ENCODE results near the gene XPA.

The XPA gene

GRCh38 chr9:97647996-97648395 lies 49.1 kb downstream of the XPA start:
- no peak overlapping the region for H3K4me3 Mint-ChIP-seq
- ATAC-seq (no peak), DNase-seq (no peak)
- H3K27ac Mint-ChIP-seq: no peak overlapping the region
- H3K27me3 Mint-ChIP-seq: no peaks in the 10 kb centered on the region
- no peaks in the 10 kb centered on the region for H3K4me1 Mint-ChIP-seq
- no peaks in the 10 kb centered on the region for H3K9me3 Mint-ChIP-seq
- H3K36me3 Mint-ChIP-seq (ENCODE audit: low read depth): peaks cover 56% of the 10 kb centered on the region

- Mint-ChIP-seq H3K9me3 (no peaks in the 10 kb centered on the region), H3K4me3 (no peak overlapping the region), H3K27me3 (no peaks in the 10 kb centered on the region), H3K27ac (no peak overlapping the region), H3K36me3 (ENCODE audit: low read depth) (peaks cover 62% of the 10 kb centered on the region), H3K4me1 (no peaks in the 10 kb centered on the region)
- DNase-seq (no peak), ATAC-seq (no peak)
These were observed 51.4 kb downstream of the XPA start for GRCh38 chr9:97645720-97646119.

- Mint-ChIP-seq H3K4me1 (peaks cover 35% of the 10 kb centered on the region), H3K36me3 (ENCODE audit: low read depth) (peaks cover 51% of the 10 kb centered on the region), H3K27me3 (no peaks in the 10 kb centered on the region), H3K4me3 (no peak overlapping the region), H3K9me3 (no peaks in the 10 kb centered on the region), H3K27ac (no peak overlapping the region)
- ATAC-seq: no peak
- DNase-seq: no peak
These were observed 56.8 kb downstream of the XPA start for GRCh38 chr9:97640325-97640724.

GRCh38 chr9:97638666-97639065 lies 58.5 kb downstream of the XPA start:
- DNase-seq: no peak
- ATAC-seq: no peak
- H3K9me3 Mint-ChIP-seq: no peaks in the 10 kb centered on the region
- peaks cover 52% of the 10 kb centered on the region for H3K36me3 Mint-ChIP-seq (ENCODE audit: low read depth)
- peaks cover 47% of the 10 kb centered on the region for H3K4me1 Mint-ChIP-seq
- H3K27me3 Mint-ChIP-seq: no peaks in the 10 kb centered on the region
- H3K4me3 Mint-ChIP-seq: no peak overlapping the region
- H3K27ac Mint-ChIP-seq: no peak overlapping the region

GRCh38 chr9:97636903-97637302 lies 60.2 kb downstream of the XPA start:
- Mint-ChIP-seq H3K4me1 (peaks cover 54% of the 10 kb centered on the region), H3K9me3 (no peaks in the 10 kb centered on the region), H3K4me3 (peak overlapping the region; percentile 22), H3K27ac (no peak overlapping the region), H3K36me3 (ENCODE audit: low read depth) (peaks cover 42% of the 10 kb centered on the region), H3K27me3 (no peaks in the 10 kb centered on the region)
- no peak for ATAC-seq
- no peak for DNase-seq

- no peak for ATAC-seq
- H3K27me3 Mint-ChIP-seq: no peaks in the 10 kb centered on the region
- H3K4me1 Mint-ChIP-seq: peaks cover 62% of the 10 kb centered on the region
- no peaks in the 10 kb centered on the region for H3K9me3 Mint-ChIP-seq
- H3K4me3 Mint-ChIP-seq: peak overlapping the region; percentile 100
- H3K36me3 Mint-ChIP-seq (ENCODE audit: low read depth): peaks cover 29% of the 10 kb centered on the region
- H3K27ac Mint-ChIP-seq: peak overlapping the region; percentile 100
- DNase-seq: no peak
These were observed 62.1 kb downstream of the XPA start for GRCh38 chr9:97635026-97635425.

GRCh38 chr9:97633859-97634490 lies 63.2 kb downstream of the XPA start:
- no peaks in the 10 kb centered on the region for H3K9me3 Mint-ChIP-seq
- H3K27ac Mint-ChIP-seq: peak overlapping the region; percentile 100
- DNase-seq (no peak), ATAC-seq (no peak)
- no peaks in the 10 kb centered on the region for H3K27me3 Mint-ChIP-seq
- H3K36me3 Mint-ChIP-seq (ENCODE audit: low read depth): peaks cover 32% of the 10 kb centered on the region
- H3K4me3 Mint-ChIP-seq: peak overlapping the region; percentile 100
- peaks cover 58% of the 10 kb centered on the region for H3K4me1 Mint-ChIP-seq

- peaks cover 50% of the 10 kb centered on the region for H3K4me1 Mint-ChIP-seq
- peak within 1 kb of the TSS; percentile 100 for H3K27ac Mint-ChIP-seq
- no peaks in the 10 kb centered on the region for H3K27me3 Mint-ChIP-seq
- peaks cover 33% of the 10 kb centered on the region for H3K36me3 Mint-ChIP-seq (ENCODE audit: low read depth)
- ATAC-seq: peak; percentile 94
- H3K9me3 Mint-ChIP-seq: no peaks in the 10 kb centered on the region
- peak within 1 kb of the TSS; percentile 100 for H3K4me3 Mint-ChIP-seq
- DNase-seq: peak; percentile 95
These were observed 63.9 kb downstream of the XPA start, which contains the start of the genes NCBP1 and TSTD2 for GRCh38 chr9:97632985-97633858. Gene NCBP1, plus strand, starts transcription at chr9:97633821. Its CDS starts 61 bp downstream, at chr9:97633882. Gene TSTD2, minus strand, starts transcription at chr9:97633368. Its CDS starts 5,806 bp downstream, at chr9:97627562.

GRCh38 chr9:97632248-97632984 lies 64.7 kb downstream of the XPA start:
- Mint-ChIP-seq H3K9me3 (no peaks in the 10 kb centered on the region), H3K27me3 (no peaks in the 10 kb centered on the region), H3K36me3 (ENCODE audit: low read depth) (peaks cover 27% of the 10 kb centered on the region), H3K4me1 (peaks cover 44% of the 10 kb centered on the region), H3K4me3 (peak overlapping the region; percentile 100), H3K27ac (peak overlapping the region; percentile 100)
- peak; percentile 27 for DNase-seq
- ATAC-seq: no peak

GRCh38 chr9:97630591-97630990 lies 66.5 kb downstream of the XPA start:
- H3K27ac Mint-ChIP-seq: no peak overlapping the region
- H3K4me1 Mint-ChIP-seq: peaks cover 31% of the 10 kb centered on the region

GRCh38 chr9:97629156-97629555 lies 68.0 kb downstream of the XPA start:
- DNase-seq (no peak), ATAC-seq (no peak)
- Mint-ChIP-seq H3K36me3 (ENCODE audit: low read depth) (peaks cover 15% of the 10 kb centered on the region), H3K27ac (no peak overlapping the region), H3K4me3 (no peak overlapping the region), H3K27me3 (no peaks in the 10 kb centered on the region), H3K4me1 (peaks cover 22% of the 10 kb centered on the region), H3K9me3 (no peaks in the 10 kb centered on the region)

More at GRCh38 chr9:97630591-97630990, 66.5 kb downstream of the XPA start:
- DNase-seq (no peak), ATAC-seq (no peak)
- H3K36me3 Mint-ChIP-seq (ENCODE audit: low read depth): peaks cover 24% of the 10 kb centered on the region
- no peaks in the 10 kb centered on the region for H3K9me3 Mint-ChIP-seq
- no peak overlapping the region for H3K4me3 Mint-ChIP-seq
- no peaks in the 10 kb centered on the region for H3K27me3 Mint-ChIP-seq

GRCh38 chr9:97628668-97629067 lies 68.5 kb downstream of the XPA start:
- Mint-ChIP-seq H3K27me3 (no peaks in the 10 kb centered on the region), H3K4me3 (no peak overlapping the region), H3K27ac (no peak overlapping the region), H3K9me3 (no peaks in the 10 kb centered on the region), H3K4me1 (peaks cover 21% of the 10 kb centered on the region), H3K36me3 (ENCODE audit: low read depth) (peaks cover 12% of the 10 kb centered on the region)
- DNase-seq (no peak), ATAC-seq (no peak)

- ATAC-seq: no peak
- H3K27ac Mint-ChIP-seq: no peak overlapping the region
- H3K4me3 Mint-ChIP-seq: no peak overlapping the region
- no peaks in the 10 kb centered on the region for H3K9me3 Mint-ChIP-seq
- peaks cover 15% of the 10 kb centered on the region for H3K36me3 Mint-ChIP-seq (ENCODE audit: low read depth)
- H3K27me3 Mint-ChIP-seq: no peaks in the 10 kb centered on the region
- peaks cover 17% of the 10 kb centered on the region for H3K4me1 Mint-ChIP-seq
- no peak for DNase-seq
These were observed 69.5 kb downstream of the XPA start for GRCh38 chr9:97627624-97628023.

- ATAC-seq (no peak), DNase-seq (no peak)
- Mint-ChIP-seq H3K27ac (no peak overlapping the region), H3K4me3 (no peak overlapping the region), H3K36me3 (ENCODE audit: low read depth) (peaks cover 24% of the 10 kb centered on the region), H3K27me3 (no peaks in the 10 kb centered on the region), H3K4me1 (peaks cover 6% of the 10 kb centered on the region), H3K9me3 (no peaks in the 10 kb centered on the region)
These were observed 71.5 kb downstream of the XPA start for GRCh38 chr9:97625620-97626019.
